Heart right ventricle (tissue), 16 donors: ENCODE results near the gene OR2T1. TPM values are rescaled to one million over a fixed set of nuclear protein-coding genes. Genes with fewer than 3 reads are reported as not detected.
"Not testable (repeated sequence)": the region's sequence is repeated elsewhere in the genome, so short reads cannot be mapped to it uniquely, and the experiment has no call there.

Experiments used
- ATAC-seq, 8 donors: fragments of 200-7000 bp; cut with Tn5 transposase; one replicate each; pipeline ENCODE4 v1.9.1; 2020; ENCODE audit warnings: mild to moderate bottlenecking in 8 of 8, moderate library complexity in 8 of 8, moderate number of reproducible peaks in 1 of 8
- DNase-seq, 2 donors: peaks; one replicate each; pipeline ENCODE4 v3.0.0-alpha.2; 2020
- H3K27ac ChIP-seq, 10 donors: fragments of 200-600 bp; sonication (generic) in 2 of 10; one replicate each; pipeline versions ENCODE4 v1.5.0 to v1.8.0; 2020 to 2022; ENCODE audit warnings: mild to moderate bottlenecking in 3 of 10
- H3K27me3 ChIP-seq, 7 donors: fragments of 200-600 bp; one replicate each; pipeline ENCODE4 v1.8.0; 2021 to 2022; ENCODE audit warnings: mild to moderate bottlenecking in 2 of 7
- H3K36me3 ChIP-seq, 9 donors: fragments of 200-600 bp; sonication (generic) in 1 of 9; one replicate each; pipeline versions ENCODE4 v1.5.0 to v1.8.0; 2020 to 2022; ENCODE audit warnings: mild to moderate bottlenecking in 2 of 9
- H3K4me1 ChIP-seq, 9 donors: fragments of 200-600 bp; sonication (generic) in 1 of 9; one replicate each; pipeline versions ENCODE4 v1.5.0 to v1.8.0; 2020 to 2022; ENCODE audit warnings: mild to moderate bottlenecking in 4 of 9
- H3K4me3 ChIP-seq, 10 donors: fragments of 200-600 bp; sonication (generic) in 2 of 10; one replicate each; pipeline versions ENCODE4 v1.5.0 to v1.8.0; 2020 to 2022; ENCODE audit warnings: mild to moderate bottlenecking in 7 of 10, moderate library complexity in 2 of 10
- H3K9me3 ChIP-seq, 11 donors: fragments of 200-600 bp in 10 of 11; sonication (generic) in 2 of 11; one replicate each; pipeline versions ENCODE4 v1.5.0 to v1.8.0; 2013 to 2022; ENCODE audit warnings: mild to moderate bottlenecking in 2 of 11, control low read depth in 1 of 11, moderate library complexity in 1 of 11
- WGBS, 2 donors: extraction: QIAGEN DNeasy Blood & Tissue Kit; methylation state at CpG; one replicate each; pipeline ENCODE4 v1.1.7; 2013; ENCODE audit warnings: inconsistent platforms in 1 of 2; 5-methylcytosine and 5-hydroxymethylcytosine counted together
- intact Hi-C, 10 donors: fragments of 100-400 bp; cut with DNase I; formaldehyde crosslinking; loops; one replicate each; pipeline versions ENCODE4 v1.11.1 to v1.14.2; 2022
- polyA plus RNA-seq, 2 donors: library from polyadenylated mRNA; stranded (reverse); fragments of 200-250 nt; gene quantifications; one replicate each; pipeline ENCODE4 v1.2.3, GENCODE V29; 2013
- total RNA-seq, 10 donors: library from RNA; stranded (reverse); fragmentation: NEBNext Ultra II Directional in 3 of 10; extraction: Animal tissue kit (Norgen Biotek cat#: 25700) in 3 of 10; gene quantifications; one replicate each; pipeline versions ENCODE4 v1.2.1 to v1.2.4, GENCODE V29; 2021 to 2023
- donor health status: Arrhythmogenic right ventricular cardiomyopathy.
- donor health status: ischemic (EF 13 %, LVEDD 7.1; RV severe dilation, severe dysfunction).
- donor health status: healthy with polysubstance abuse.
- donor health status: DM: no; HTN: yes; CAD: no.
- donor health status: DM: no; HTN: no; CAD: no.
- donor health status: ischemic (EF 25% LVEDD 6.9; RV normal size, moderate dysfunction).
- donor health status: ischemic (EF 25% LVEDD 5.7; RV mildly dilated, moderate dysfunction).
- donor health status: healthy.
- donor health status: DM: yes; HTN: yes; CAD: no.
- donor health status: Ischemic cardiomyopathy.
- donor health status: ischemic (EF 35%, LVEDD 5.7; RV mildly dilated, moderate dysfunction).
- donor health status: nonischemic (EF 11% LVEDD 7.7; RV severe dilation, severe dysfunction).
- donor health status: DM: yes; HTN: yes; CAD: no.
- donor health status: PGD.
- donor health status: ischemic (EF 29% LVEDD 5.4; RV normal size, mild dysfunction).
- donor health status: nonischemic (EF 23%, LVEDD 6.1; RV moderate dilation, normal function).

The OR2T1 gene
- total and polyA plus RNA-seq, 12 donors = not detected

DNA sequence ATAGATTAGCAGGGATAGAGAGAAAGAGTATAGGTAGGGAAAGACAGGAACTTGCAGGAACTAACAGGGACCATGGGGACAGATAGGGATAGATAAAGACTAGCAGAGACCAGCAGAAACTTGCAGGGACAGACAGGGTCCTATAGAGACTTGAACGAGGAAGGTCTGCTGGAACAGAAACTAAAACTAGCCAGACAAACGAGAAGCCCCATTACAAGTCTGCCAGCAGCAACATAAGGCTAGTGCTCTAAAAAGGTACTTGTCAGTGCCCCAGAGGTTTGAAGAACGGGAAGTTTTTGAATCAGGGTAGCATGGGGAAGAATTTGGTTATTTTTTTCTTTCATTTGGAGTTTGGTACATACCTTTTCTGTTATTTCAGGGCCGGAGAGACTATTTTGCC is 29.4 kb downstream of the OR2T1 start:
- H3K9me3 ChIP-seq, H3K27ac ChIP-seq, H3K36me3 ChIP-seq, H3K27me3 ChIP-seq, H3K4me3 ChIP-seq, DNase-seq, intact Hi-C loops, ATAC-seq, H3K4me1 ChIP-seq: not testable (repeated sequence)
- 51% methylated on average over 3 to 4 of the region's 4 CpGs for WGBS, 2 donors

DNA sequence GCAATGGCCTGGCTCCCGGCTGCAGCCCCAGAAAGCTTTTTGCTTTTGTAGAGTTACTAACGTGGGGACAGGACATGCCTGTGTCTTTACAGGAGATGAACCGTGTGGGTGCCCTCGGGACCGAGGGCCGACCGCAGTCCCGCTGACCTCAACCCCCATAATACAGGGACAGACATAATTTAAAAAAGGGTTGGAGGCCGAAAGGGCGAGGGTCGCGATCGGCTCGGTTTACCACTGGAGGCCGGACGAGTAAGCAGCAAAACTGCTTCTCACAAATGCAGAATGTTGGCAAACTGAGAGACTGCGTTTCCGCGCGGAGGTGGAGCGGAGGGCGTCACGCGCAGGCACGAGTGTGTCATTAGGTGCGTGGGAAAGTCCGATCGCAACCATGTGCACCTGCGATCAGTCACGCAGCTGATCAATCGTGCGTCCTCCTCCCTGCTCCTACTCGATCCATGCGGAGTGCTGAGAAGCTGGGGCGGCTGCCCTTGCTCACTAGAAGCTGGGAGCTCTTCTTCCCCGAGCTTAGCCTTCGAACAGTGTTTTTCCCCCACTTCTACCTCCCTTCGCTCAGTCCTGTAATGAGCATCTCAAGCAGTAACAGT is 31.1 kb downstream of the OR2T1 start:
- H3K4me1 ChIP-seq, H3K36me3 ChIP-seq, H3K27me3 ChIP-seq, DNase-seq, intact Hi-C loops, H3K27ac ChIP-seq, H3K4me3 ChIP-seq, H3K9me3 ChIP-seq, ATAC-seq: not testable (repeated sequence)
- 89 to 94% methylated on average over 15 to 36 of the region's 38 CpGs for WGBS, 2 donors

GRCh38 chr1:248434913-248435312 is 32.1 kb downstream of the OR2T1 start:
- intact Hi-C loops, H3K27me3 ChIP-seq, H3K4me3 ChIP-seq, H3K4me1 ChIP-seq, H3K36me3 ChIP-seq, ATAC-seq, DNase-seq, H3K27ac ChIP-seq, H3K9me3 ChIP-seq: not testable (repeated sequence)
- WGBS, 2 donors = 89 to 92% methylated on average over 3 to 4 of the region's 6 CpGs

DNA sequence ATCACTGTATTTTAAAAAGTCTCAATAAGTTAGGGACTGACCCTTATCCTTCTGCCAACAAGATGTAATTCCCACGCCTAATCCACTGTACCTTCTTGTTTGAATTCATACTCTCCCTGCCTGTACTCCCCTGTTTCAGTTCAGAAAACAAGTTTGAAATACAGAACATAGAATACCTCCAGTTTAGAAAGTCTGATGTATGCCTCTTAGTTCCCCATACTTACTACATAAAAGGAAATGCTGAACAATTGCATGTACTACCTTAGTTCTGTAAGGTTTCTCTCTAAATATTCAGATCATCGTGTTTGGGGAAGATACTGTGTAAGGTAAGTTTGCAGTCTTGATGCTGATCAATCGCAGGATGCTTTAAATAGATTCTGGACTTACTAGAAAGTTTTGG is 33.5 kb downstream of the OR2T1 start:
- DNase-seq, H3K27me3 ChIP-seq, intact Hi-C loops: not testable (repeated sequence)

DNA sequence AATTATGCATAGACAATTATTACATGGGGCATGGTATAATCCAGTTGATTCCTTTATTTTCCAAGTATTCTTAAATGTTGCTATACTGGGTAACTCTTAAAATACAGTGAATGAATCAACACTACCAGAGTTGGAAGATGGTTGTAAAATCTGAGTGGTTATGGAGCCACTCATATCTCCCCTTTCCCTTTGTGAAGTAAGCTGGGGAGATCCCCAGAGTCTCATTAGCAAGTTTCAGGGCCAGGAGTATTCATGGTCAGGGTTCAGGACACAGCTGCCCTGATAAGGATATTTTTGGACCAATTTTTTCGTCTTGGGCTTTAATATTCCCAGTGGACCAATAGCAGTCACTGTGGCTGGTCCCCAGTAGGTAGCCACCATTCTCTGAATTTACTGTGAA is 35.8 kb downstream of the OR2T1 start:
- H3K27me3 ChIP-seq, DNase-seq, H3K4me3 ChIP-seq, H3K4me1 ChIP-seq, intact Hi-C loops, H3K9me3 ChIP-seq, H3K27ac ChIP-seq, ATAC-seq, H3K36me3 ChIP-seq: not testable (repeated sequence)
- 43 to 49% methylated on average over 1 of the region's 1 CpG for WGBS, 2 donors

More for the DNA sequence above, 33.5 kb downstream of the OR2T1 start:
- H3K27ac ChIP-seq, H3K4me1 ChIP-seq, H3K36me3 ChIP-seq, ATAC-seq, H3K4me3 ChIP-seq, H3K9me3 ChIP-seq: not testable (repeated sequence)
- 65 to 66% methylated on average over 3 of the region's 3 CpGs for WGBS, 2 donors

- intact Hi-C loops, H3K4me3 ChIP-seq, H3K9me3 ChIP-seq, H3K4me1 ChIP-seq, ATAC-seq, H3K36me3 ChIP-seq, DNase-seq, H3K27me3 ChIP-seq, H3K27ac ChIP-seq: not testable (repeated sequence)
- WGBS, 2 donors = 51 to 60% methylated on average over 5 of the region's 5 CpGs
Measured at GRCh38 chr1:248439283-248439682, 36.4 kb downstream of the OR2T1 start.

GRCh38 chr1:248442500-248443277 is 39.8 kb downstream of the OR2T1 start:
- H3K36me3 ChIP-seq, intact Hi-C loops, H3K9me3 ChIP-seq, H3K27me3 ChIP-seq, H3K4me3 ChIP-seq, ATAC-seq, DNase-seq, H3K4me1 ChIP-seq, H3K27ac ChIP-seq: not testable (repeated sequence)
- WGBS, 2 donors = 40 to 48% methylated on average over 1 of the region's 2 CpGs

DNA sequence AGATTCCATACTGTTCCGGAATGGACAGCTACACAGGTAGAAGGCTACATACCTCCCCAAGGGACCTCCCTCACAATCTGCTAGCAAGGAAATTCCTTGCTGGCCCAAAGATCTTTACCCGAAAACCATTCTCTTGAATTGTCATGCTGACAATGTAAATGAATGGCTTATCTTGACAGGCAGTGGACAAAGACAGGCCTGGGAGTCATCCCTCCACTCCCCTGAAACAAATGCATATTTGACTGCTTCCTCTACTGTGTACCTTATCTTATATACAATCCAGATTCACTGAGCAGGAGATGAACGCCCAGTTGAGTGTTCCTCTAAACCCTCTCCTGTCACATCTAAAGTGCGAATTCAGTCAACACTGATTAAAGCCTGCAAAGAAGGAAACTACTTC is 41.8 kb downstream of the OR2T1 start:
- ATAC-seq, intact Hi-C loops: not testable (repeated sequence)
- 69 to 79% methylated on average over 4 of the region's 4 CpGs for WGBS, 2 donors

DNA sequence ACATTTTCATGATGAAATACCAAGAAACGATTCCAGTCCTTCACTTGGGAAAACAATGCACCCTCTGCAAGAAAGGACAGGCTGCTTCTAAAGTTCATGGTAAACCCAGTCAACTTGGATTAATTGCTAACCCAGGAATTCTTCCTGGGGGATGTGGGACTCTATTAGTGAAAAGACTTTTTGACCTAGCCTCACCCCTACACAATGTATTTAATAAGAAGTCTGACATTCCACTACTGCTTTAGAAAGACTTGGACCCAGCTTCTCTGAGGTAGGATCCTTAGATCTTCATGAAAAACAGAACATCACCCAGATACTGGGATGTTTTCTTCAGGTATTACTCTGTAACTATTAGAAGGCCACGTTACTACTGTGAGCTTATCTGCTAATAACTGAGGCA is 42.6 kb downstream of the OR2T1 start, which contains the start of gene OR2T2:
Gene OR2T2, plus strand, starts transcription at position 239 of the 400 bp plus-strand sequence. CDS start 7,161 bp downstream, outside the sequence.
- H3K27ac ChIP-seq, intact Hi-C loops, H3K27me3 ChIP-seq, DNase-seq, ATAC-seq, H3K4me3 ChIP-seq, H3K4me1 ChIP-seq, H3K36me3 ChIP-seq, H3K9me3 ChIP-seq: not testable (repeated sequence)
- WGBS, 2 donors = no CpG with 5 or more reads among the region's 2 CpGs

More for the DNA sequence above, 41.8 kb downstream of the OR2T1 start:
- H3K9me3 ChIP-seq, H3K4me3 ChIP-seq, H3K4me1 ChIP-seq, H3K27me3 ChIP-seq, DNase-seq, H3K27ac ChIP-seq, H3K36me3 ChIP-seq: not testable (repeated sequence)

GRCh38 chr1:248448409-248449074 is 45.7 kb downstream of the OR2T1 start:
- H3K4me1 ChIP-seq, DNase-seq, H3K36me3 ChIP-seq, ATAC-seq, H3K27ac ChIP-seq, H3K27me3 ChIP-seq, H3K9me3 ChIP-seq, H3K4me3 ChIP-seq, intact Hi-C loops: not testable (repeated sequence)
- WGBS, 2 donors = no CpG with 5 or more reads among the region's 4 CpGs

- DNase-seq, ATAC-seq, H3K4me3 ChIP-seq, H3K27me3 ChIP-seq, H3K9me3 ChIP-seq, intact Hi-C loops, H3K27ac ChIP-seq, H3K36me3 ChIP-seq, H3K4me1 ChIP-seq: not testable (repeated sequence)
- 76 to 88% methylated on average over 5 of the region's 6 CpGs for WGBS, 2 donors
Measured at GRCh38 chr1:248449821-248450465, 47.1 kb downstream of the OR2T1 start.
